Glutamatergic neuron (in vitro differentiated cells): ENCODE results near the gene HAPLN2. TPM values are rescaled to one million over a fixed set of nuclear protein-coding genes. Genes with fewer than 3 reads are reported as not detected.

Source experiments
- DNase-seq: peaks from one replicate; pipeline ENCODE4 v3.0.0; 2022
- H3K27ac Mint-ChIP-seq: one replicate; pipeline ENCODE4 v1.8.0; 2020; ENCODE audit warnings: mild to moderate bottlenecking, mixed read lengths, inconsistent platforms; ENCODE audit not compliant: unreplicated experiment
- H3K27me3 Mint-ChIP-seq: one replicate; pipeline ENCODE4 v1.8.0; 2020; ENCODE audit warnings: mild to moderate bottlenecking, moderate library complexity, mixed read lengths, inconsistent platforms; ENCODE audit not compliant: unreplicated experiment
- H3K36me3 Mint-ChIP-seq: one replicate; pipeline ENCODE4 v1.8.0; 2020; ENCODE audit warnings: mild to moderate bottlenecking, mixed read lengths, inconsistent platforms; ENCODE audit not compliant: unreplicated experiment
- H3K4me1 Mint-ChIP-seq: one replicate; pipeline ENCODE4 v1.8.0; 2020; ENCODE audit warnings: mild to moderate bottlenecking, low read depth, mixed read lengths, inconsistent platforms; ENCODE audit not compliant: unreplicated experiment
- H3K4me3 Mint-ChIP-seq: one replicate; pipeline ENCODE4 v1.8.0; 2020; ENCODE audit warnings: mild to moderate bottlenecking, mixed read lengths, inconsistent platforms; ENCODE audit not compliant: unreplicated experiment
- H3K9me3 Mint-ChIP-seq: one replicate; pipeline ENCODE4 v1.8.0; 2020; ENCODE audit warnings: mild to moderate bottlenecking, moderate library complexity, mixed read lengths, inconsistent platforms; ENCODE audit not compliant: unreplicated experiment
- total RNA-seq: library from RNA; stranded (reverse); fragmentation: NEBNext Ultra II Directional; extraction: Animal tissue kit (Norgen Biotek cat#: 25700); gene quantifications from one replicate; pipeline ENCODE4 v1.2.1, GENCODE V29; 2021; ENCODE audit not compliant: unreplicated experiment
- TF ChIP-seq, protein P1 (sequence below): fragments of 200-600 bp; sonication (generic); IDR thresholded peaks from one replicate; pipeline ENCODE4 v1.5.0; 2021; ENCODE audit not compliant: partially characterized antibody, unreplicated experiment

Gene HAPLN2
- total RNA-seq, 1 donor from 2014 or later: 0.71 TPM

DNA sequence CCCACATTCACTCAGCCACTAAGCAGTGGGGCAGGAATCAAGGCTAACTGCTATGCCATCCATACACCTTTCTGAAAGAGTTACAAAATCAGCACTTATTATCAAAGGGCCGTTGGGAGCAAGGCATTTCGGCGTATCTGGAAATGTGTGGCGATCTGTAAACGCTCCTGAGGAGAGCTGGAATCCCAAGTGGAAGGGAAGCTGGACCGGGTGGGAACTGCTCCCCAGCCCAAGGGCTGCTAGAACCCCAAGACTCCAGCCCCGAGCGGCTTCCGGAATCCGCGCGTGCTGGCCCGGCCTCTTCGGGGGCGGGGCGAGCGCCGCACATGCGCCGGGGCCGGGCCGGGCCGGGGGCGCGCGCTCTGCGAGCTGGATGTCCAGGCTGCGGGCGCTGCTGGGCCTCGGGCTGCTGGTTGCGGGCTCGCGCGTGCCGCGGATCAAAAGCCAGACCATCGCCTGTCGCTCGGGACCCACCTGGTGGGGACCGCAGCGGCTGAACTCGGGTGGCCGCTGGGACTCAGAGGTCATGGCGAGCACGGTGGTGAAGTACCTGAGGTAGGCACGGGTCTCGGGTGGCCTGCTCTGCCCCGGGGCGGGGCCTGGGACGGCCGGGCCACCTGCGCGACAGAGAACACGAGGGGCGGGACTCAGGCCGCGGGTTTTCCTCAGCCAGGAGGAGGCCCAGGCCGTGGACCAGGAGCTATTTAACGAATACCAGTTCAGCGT, 27.6 kb upstream of the HAPLN2 start, which contains the start of gene NAXE:
Gene NAXE, plus strand, starts transcription at position 345 of the 726 bp plus-strand sequence. Its CDS starts 29 bp downstream, at position 374.
- peaks cover 8% of the 10 kb centered on the region for H3K9me3 Mint-ChIP-seq
- TF ChIP-seq, protein P1, sequence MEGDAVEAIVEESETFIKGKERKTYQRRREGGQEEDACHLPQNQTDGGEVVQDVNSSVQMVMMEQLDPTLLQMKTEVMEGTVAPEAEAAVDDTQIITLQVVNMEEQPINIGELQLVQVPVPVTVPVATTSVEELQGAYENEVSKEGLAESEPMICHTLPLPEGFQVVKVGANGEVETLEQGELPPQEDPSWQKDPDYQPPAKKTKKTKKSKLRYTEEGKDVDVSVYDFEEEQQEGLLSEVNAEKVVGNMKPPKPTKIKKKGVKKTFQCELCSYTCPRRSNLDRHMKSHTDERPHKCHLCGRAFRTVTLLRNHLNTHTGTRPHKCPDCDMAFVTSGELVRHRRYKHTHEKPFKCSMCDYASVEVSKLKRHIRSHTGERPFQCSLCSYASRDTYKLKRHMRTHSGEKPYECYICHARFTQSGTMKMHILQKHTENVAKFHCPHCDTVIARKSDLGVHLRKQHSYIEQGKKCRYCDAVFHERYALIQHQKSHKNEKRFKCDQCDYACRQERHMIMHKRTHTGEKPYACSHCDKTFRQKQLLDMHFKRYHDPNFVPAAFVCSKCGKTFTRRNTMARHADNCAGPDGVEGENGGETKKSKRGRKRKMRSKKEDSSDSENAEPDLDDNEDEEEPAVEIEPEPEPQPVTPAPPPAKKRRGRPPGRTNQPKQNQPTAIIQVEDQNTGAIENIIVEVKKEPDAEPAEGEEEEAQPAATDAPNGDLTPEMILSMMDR: no peak
- peak; percentile 73 for DNase-seq
- peak within 1 kb of the TSS; percentile 87 for H3K4me3 Mint-ChIP-seq
- H3K27me3 Mint-ChIP-seq: peaks cover 9% of the 10 kb centered on the region
- no peaks in the 10 kb centered on the region for H3K36me3 Mint-ChIP-seq
- H3K27ac Mint-ChIP-seq: peak within 1 kb of the TSS; percentile 62
- peaks cover 2% of the 10 kb centered on the region for H3K4me1 Mint-ChIP-seq

DNA sequence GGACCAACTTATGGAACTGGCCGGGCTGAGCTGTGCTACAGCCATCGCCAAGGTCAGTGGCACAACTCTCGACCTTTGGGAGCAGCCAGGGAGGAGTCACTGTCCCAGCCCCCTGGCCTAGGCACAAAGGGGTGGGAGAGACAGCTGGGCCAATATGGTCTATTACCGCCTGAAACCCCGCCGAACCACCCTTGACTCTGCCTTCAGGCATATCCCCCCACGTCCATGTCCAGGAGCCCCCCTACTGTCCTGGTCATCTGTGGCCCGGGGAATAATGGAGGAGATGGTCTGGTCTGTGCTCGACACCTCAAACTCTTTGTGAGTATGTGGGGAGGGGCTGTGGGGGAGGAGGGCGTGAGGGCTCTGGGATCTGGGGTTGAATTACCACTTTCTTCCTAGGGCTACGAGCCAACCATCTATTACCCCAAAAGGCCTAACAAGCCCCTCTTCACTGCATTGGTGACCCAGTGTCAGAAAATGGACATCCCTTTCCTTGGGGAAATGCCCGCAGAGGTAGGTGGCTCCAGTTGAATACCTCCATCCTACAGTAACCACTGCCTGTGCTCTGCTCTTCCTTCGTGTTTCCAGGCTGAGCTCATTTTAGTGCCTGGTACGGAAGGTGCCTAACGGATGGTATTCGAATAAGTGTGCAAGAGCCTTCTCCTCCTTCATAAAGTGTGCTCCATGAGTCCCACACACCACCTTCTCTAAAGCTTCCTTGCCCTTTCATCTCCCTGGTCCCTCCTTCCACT, 26.9 kb upstream of the HAPLN2 start:
- no peak for DNase-seq
- H3K27ac Mint-ChIP-seq: no peak overlapping the region

DNA sequence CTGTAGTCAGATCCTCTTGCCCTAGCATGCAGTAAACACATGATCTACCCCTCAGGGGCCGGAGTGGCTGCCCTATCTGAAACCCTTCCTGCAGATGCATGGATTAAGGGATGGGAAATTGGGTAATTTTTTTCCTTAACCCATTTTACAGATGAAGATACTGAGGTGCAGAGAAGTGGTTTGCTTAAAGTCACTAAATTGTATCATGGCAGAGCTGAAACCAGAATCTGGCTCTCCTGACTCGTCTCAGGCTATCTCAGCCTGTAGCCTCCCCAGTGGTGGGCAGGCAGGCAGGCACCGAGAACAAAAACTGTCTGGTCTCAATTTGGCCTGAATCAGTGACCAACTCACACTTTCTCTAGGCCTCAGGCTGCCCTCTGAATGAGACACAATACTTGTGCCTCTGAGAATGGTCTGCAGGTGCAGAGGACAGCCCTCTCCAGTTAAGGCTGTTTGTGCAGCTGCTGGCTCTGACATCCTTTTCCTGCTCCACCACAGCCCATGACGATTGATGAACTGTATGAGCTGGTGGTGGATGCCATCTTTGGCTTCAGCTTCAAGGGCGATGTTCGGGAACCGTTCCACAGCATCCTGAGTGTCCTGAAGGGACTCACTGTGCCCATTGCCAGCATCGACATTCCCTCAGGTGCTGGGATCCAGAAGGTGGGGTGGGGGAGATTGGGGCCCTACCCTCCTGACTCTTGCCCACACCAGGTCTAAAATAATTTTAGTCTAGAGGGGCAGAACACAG, 26.1 kb upstream of the HAPLN2 start:
- H3K36me3 Mint-ChIP-seq: no peaks in the 10 kb centered on the region
- no peak for DNase-seq

More for the DNA sequence above, 26.9 kb upstream of the HAPLN2 start:
- Mint-ChIP-seq H3K27me3 (peaks cover 10% of the 10 kb centered on the region), H3K9me3 (peaks cover 8% of the 10 kb centered on the region), H3K36me3 (no peaks in the 10 kb centered on the region), H3K4me1 (peaks cover 2% of the 10 kb centered on the region), H3K4me3 (peak overlapping the region; percentile 82)
- TF ChIP-seq, protein P1: no peak

DNA sequence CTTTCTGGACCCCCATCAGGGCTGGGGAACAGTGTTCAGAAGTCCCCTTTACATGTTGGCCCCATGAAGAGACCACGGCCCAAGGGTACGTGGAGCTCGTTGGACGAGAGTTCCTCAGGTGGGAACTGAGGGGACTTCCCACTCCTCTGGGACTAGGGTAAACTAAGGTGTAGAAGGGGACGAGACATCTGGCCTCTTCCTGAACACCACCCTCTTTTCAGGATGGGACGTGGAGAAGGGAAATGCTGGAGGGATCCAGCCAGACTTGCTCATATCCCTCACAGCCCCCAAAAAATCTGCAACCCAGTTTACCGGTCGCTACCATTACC, 25.6 kb upstream of the HAPLN2 start:
- Mint-ChIP-seq H3K9me3 (peaks cover 7% of the 10 kb centered on the region), H3K36me3 (no peaks in the 10 kb centered on the region), H3K27ac (no peak overlapping the region), H3K4me3 (no peak overlapping the region), H3K4me1 (peaks cover 2% of the 10 kb centered on the region), H3K27me3 (peaks cover 10% of the 10 kb centered on the region)
- DNase-seq: no peak
- TF ChIP-seq, protein P1: no peak

More for the DNA sequence above, 26.1 kb upstream of the HAPLN2 start:
- H3K27me3 Mint-ChIP-seq: peaks cover 10% of the 10 kb centered on the region
- no peak overlapping the region for H3K27ac Mint-ChIP-seq
- peak overlapping the region; percentile 82 for H3K4me3 Mint-ChIP-seq
- peaks cover 2% of the 10 kb centered on the region for H3K4me1 Mint-ChIP-seq
- TF ChIP-seq, protein P1: no peak
- peaks cover 7% of the 10 kb centered on the region for H3K9me3 Mint-ChIP-seq
